Esophagus squamous epithelium (tissue), 5 donors: ENCODE measurements around the gene CARS1. TPM values are rescaled to one million over a fixed set of nuclear protein-coding genes. Genes with fewer than 3 reads are reported as not detected.

ENCODE experiments used
- DNase-seq: peaks from one replicate; lab custom pipeline; 2025; lab: John Stamatoyannopoulos, UW
- H3K27ac ChIP-seq, 4 donors: fragments of 200-600 bp; sonication (generic); one replicate each; pipeline ENCODE4 v1.5.1; 2016 to 2019; ENCODE audit warnings: mild to moderate bottlenecking in 1 of 4
- H3K27me3 ChIP-seq, 4 donors: fragments of 200-600 bp; sonication (generic); 1 replicate in 3 of 4; 2 replicates in 1 of 4; pipeline versions ENCODE4 v1.5.1 to v1.6.0; 2017 to 2021; ENCODE audit warnings: antibody characterized with exemption in 1 of 4
- H3K36me3 ChIP-seq, 3 donors: fragments of 200-600 bp; sonication (generic); one replicate each; pipeline ENCODE4 v1.5.1; 2016 to 2019
- H3K4me1 ChIP-seq, 3 donors: fragments of 200-600 bp; sonication (generic); one replicate each; pipeline ENCODE4 v1.5.1; 2017 to 2019
- H3K4me3 ChIP-seq, 4 donors: fragments of 200-600 bp; sonication (generic); 1 replicate in 3 of 4; 2 replicates in 1 of 4; pipeline ENCODE4 v1.5.1; 2016 to 2019; ENCODE audit warnings: mild to moderate bottlenecking in 2 of 4, moderate library complexity in 1 of 4
- H3K9me3 ChIP-seq, 3 donors: fragments of 200-600 bp; sonication (generic); one replicate each; pipeline ENCODE4 v1.5.1; 2016 to 2019
- CTCF ChIP-seq, 6 experiments: fragments of 450-650 bp in 4 of 6; fragments of 200-600 bp in 2 of 6; sonication (generic) in 2 of 6; IDR thresholded peaks; one replicate each; pipeline ENCODE4 v1.5.1; 2016 to 2019; ENCODE audit warnings: antibody characterized with exemption in 6 of 6, mild to moderate bottlenecking in 4 of 6, moderate library complexity in 4 of 6
- POLR2A ChIP-seq, 4 donors: fragments of 450-650 bp; IDR thresholded peaks; one replicate each; pipeline ENCODE4 v1.6.1; 2017; ENCODE audit warnings: antibody characterized with exemption in 4 of 4, mild to moderate bottlenecking in 4 of 4, moderate library complexity in 3 of 4
- WGBS, 2 donors: methylation state at CpG; one replicate each; pipeline ENCODE4 v1.1.5; 2018; 5-methylcytosine and 5-hydroxymethylcytosine counted together
- intact Hi-C: fragments of 100-400 bp; cut with DNase I; formaldehyde crosslinking; loops from one replicate; pipeline ENCODE4 v1.15.0; 2022
- total RNA-seq, 4 donors: library from RNA; depleted of rRNA; stranded (reverse); fragments of >200 nt; gene quantifications; one replicate each; pipeline ENCODE4 v1.1.0, GENCODE V29; 2016
- donor health status: DM: yes; HTN: yes; CAD: no.

The CARS1 gene
- total RNA-seq, 4 donors from 2014 or later, result 22.7 to 35.7 (median 28.4) TPM

GRCh38 chr11:2992234-2992996 is 64.8 kb downstream of the CARS1 start, which contains the start of gene NAP1L4:
Gene NAP1L4 (minus strand): TSS chr11:2992329. CDS start chr11:2979220, 13,109 bp downstream.
- WGBS, 2 donors, result 0% methylated on average over 2 of the region's 77 CpGs; no CpG with 5 or more reads in 1 of the 2 donors
- peak within 1 kb of the TSS; percentile 68 to 91 (median 86) for H3K4me3 ChIP-seq

GRCh38 chr11:2991452-2992233 is 65.6 kb downstream of the CARS1 start:
- 0 to 2% methylated on average over 3 to 10 of the region's 79 CpGs for WGBS, 2 donors
- Histone ChIP-seq H3K27me3 (no peaks in the 10 kb centered on the region), H3K4me1 (peaks cover 11 to 53% (median 26%) of the 10 kb centered on the region in 3 donors), H3K36me3 (no peaks in the 10 kb centered on the region), H3K27ac (peak overlapping the region; percentile 93 to 99 (median 99)), H3K9me3 (no peaks in the 10 kb centered on the region), H3K4me3 (peak overlapping the region; percentile 68 to 91 (median 86))
- intact Hi-C loops, result no loop called here
- TF ChIP-seq POLR2A (IDR thresholded peaks at IDR 0.05) (no peak), CTCF (IDR thresholded peaks at IDR 0.05) (no peak)
- DNase-seq, result no peak

More at GRCh38 chr11:2992234-2992996, 64.8 kb downstream of the CARS1 start, which contains the start of gene NAP1L4:
- TF ChIP-seq CTCF (IDR thresholded peaks at IDR 0.05), result no peak
- TF ChIP-seq POLR2A (IDR thresholded peaks at IDR 0.05), result peak in 3 of 4 donors; percentile 65 to 89 (median 67)
- H3K36me3 ChIP-seq, result no peaks in the 10 kb centered on the region
- DNase-seq, result peak; percentile 76
- peak within 1 kb of the TSS; percentile 93 to 99 (median 99) for H3K27ac ChIP-seq
- H3K27me3 ChIP-seq, result no peaks in the 10 kb centered on the region
- intact Hi-C loops, result no loop called here
- peaks cover 9 to 45% (median 20%) of the 10 kb centered on the region in 3 donors for H3K4me1 ChIP-seq
- H3K9me3 ChIP-seq, result no peaks in the 10 kb centered on the region

GRCh38 chr11:2990617-2991451 is 66.4 kb downstream of the CARS1 start:
- no peak for DNase-seq
- Histone ChIP-seq H3K27me3 (no peaks in the 10 kb centered on the region), H3K4me1 (peaks cover 11 to 58% (median 26%) of the 10 kb centered on the region in 3 donors), H3K27ac (peak overlapping the region; percentile 93 to 99 (median 99)), H3K9me3 (no peaks in the 10 kb centered on the region), H3K4me3 (peak overlapping the region; percentile 68 to 91 (median 86)), H3K36me3 (no peaks in the 10 kb centered on the region)
- intact Hi-C loops, result no loop called here
- TF ChIP-seq CTCF (IDR thresholded peaks at IDR 0.05) (no peak), POLR2A (IDR thresholded peaks at IDR 0.05) (no peak)
- 0 to 1% methylated on average over 17 of the region's 17 CpGs for WGBS, 2 donors

- intact Hi-C loops, result no loop called here
- TF ChIP-seq CTCF (IDR thresholded peaks at IDR 0.05), result no peak
- no peak for TF ChIP-seq POLR2A (IDR thresholded peaks at IDR 0.05)
- Histone ChIP-seq H3K27me3 (no peaks in the 10 kb centered on the region), H3K9me3 (no peaks in the 10 kb centered on the region), H3K4me1 (peaks cover 11 to 71% (median 26%) of the 10 kb centered on the region in 3 donors), H3K27ac (peak overlapping the region in 3 of 4 donors; percentile 93 to 99 (median 99)), H3K4me3 (peak overlapping the region; percentile 68 to 91 (median 86)), H3K36me3 (peaks cover 0 to under 1% (median 0%) of the 10 kb centered on the region in 3 donors)
- 15 to 18% methylated on average over 3 of the region's 3 CpGs for WGBS, 2 donors
- DNase-seq, result no peak
Observed at GRCh38 chr11:2989551-2989950, 67.7 kb downstream of the CARS1 start.
